Type B pancreatic cell (in vitro differentiated cells): ENCODE measurements around the gene CSAD. TPM values are rescaled to one million over a fixed set of nuclear protein-coding genes. Genes with fewer than 3 reads are reported as not detected.

Experiments
- DNase-seq: peaks from one replicate; pipeline ENCODE4 v3.0.0; 2021; ENCODE audit warnings: mixed read lengths; ENCODE audit not compliant: unreplicated experiment; ENCODE audit errors: extremely low spot score
- H3K27ac Mint-ChIP-seq: 2 replicates; pipeline ENCODE4 v1.8.0; 2021; ENCODE audit warnings: mild to moderate bottlenecking, mixed read lengths
- H3K27me3 Mint-ChIP-seq: 2 replicates; pipeline ENCODE4 v1.8.0; 2021; ENCODE audit warnings: mixed read lengths
- H3K36me3 Mint-ChIP-seq: 2 replicates; pipeline ENCODE4 v1.8.0; 2021; ENCODE audit warnings: mixed read lengths
- H3K4me1 Mint-ChIP-seq: one replicate; pipeline ENCODE4 v1.8.0; 2021; ENCODE audit warnings: mixed read lengths; ENCODE audit not compliant: unreplicated experiment
- H3K4me3 Mint-ChIP-seq: 2 replicates; pipeline ENCODE4 v1.8.0; 2021; ENCODE audit warnings: mild to moderate bottlenecking, mixed read lengths
- H3K9me3 Mint-ChIP-seq: 2 replicates; pipeline ENCODE4 v1.8.0; 2021; ENCODE audit warnings: mixed read lengths
- total RNA-seq: library from RNA; stranded (reverse); gene quantifications from 2 replicates; pipeline ENCODE4 v1.2.1, GENCODE V29; 2021; ENCODE audit warnings: low replicate concordance
- TF ChIP-seq, protein P1 (sequence below): fragments of 200-600 bp; sonication (generic); conservative IDR thresholded peaks from 2 replicates; pipeline ENCODE4 v1.5.0; 2021; ENCODE audit warnings: antibody characterized with exemption, mild to moderate bottlenecking

CSAD gene
- total RNA-seq, 1 donor from 2014 or later: 49.3 TPM

DNA sequence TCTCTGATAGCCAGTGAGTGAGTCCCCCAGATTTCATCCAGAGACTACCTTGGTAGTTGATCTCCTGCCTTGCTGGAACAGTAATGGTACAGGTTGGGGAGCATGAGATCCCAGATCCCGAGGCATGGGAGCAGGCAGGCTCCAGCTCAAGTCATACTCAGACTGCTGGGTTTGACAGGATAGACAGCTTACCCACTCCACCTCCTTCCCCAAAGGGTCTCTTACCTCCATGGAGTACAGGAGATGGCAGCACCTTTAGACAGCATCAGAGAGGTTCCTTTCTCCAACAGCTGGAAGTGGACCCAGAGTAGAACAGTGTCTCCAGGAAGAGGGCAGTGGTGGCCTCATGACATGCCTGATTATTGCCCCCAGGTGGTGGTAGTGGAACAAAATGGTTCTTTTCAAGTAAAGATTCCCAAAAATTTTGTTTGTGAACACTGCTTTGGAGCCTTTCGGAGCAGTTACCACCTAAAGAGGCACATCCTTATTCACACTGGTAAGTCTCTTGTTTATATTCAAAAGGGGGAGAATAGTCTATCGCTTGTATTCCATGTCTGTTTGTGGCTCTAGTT, 4.9 kb upstream of the CSAD start:
- H3K27ac Mint-ChIP-seq: no peak overlapping the region

GRCh38 chr12:53184828-53185227, 4.1 kb upstream of the CSAD start:
- peaks cover 53% of the 10 kb centered on the region for H3K36me3 Mint-ChIP-seq

More for the DNA sequence above, 4.9 kb upstream of the CSAD start:
- peaks cover 31% of the 10 kb centered on the region for H3K4me1 Mint-ChIP-seq
- no peaks in the 10 kb centered on the region for H3K9me3 Mint-ChIP-seq
- H3K27me3 Mint-ChIP-seq: no peaks in the 10 kb centered on the region
- H3K36me3 Mint-ChIP-seq: peaks cover 53% of the 10 kb centered on the region
- TF ChIP-seq, protein P1, sequence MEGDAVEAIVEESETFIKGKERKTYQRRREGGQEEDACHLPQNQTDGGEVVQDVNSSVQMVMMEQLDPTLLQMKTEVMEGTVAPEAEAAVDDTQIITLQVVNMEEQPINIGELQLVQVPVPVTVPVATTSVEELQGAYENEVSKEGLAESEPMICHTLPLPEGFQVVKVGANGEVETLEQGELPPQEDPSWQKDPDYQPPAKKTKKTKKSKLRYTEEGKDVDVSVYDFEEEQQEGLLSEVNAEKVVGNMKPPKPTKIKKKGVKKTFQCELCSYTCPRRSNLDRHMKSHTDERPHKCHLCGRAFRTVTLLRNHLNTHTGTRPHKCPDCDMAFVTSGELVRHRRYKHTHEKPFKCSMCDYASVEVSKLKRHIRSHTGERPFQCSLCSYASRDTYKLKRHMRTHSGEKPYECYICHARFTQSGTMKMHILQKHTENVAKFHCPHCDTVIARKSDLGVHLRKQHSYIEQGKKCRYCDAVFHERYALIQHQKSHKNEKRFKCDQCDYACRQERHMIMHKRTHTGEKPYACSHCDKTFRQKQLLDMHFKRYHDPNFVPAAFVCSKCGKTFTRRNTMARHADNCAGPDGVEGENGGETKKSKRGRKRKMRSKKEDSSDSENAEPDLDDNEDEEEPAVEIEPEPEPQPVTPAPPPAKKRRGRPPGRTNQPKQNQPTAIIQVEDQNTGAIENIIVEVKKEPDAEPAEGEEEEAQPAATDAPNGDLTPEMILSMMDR: no peak
- no peak for DNase-seq
- H3K4me3 Mint-ChIP-seq: no peak overlapping the region

DNA sequence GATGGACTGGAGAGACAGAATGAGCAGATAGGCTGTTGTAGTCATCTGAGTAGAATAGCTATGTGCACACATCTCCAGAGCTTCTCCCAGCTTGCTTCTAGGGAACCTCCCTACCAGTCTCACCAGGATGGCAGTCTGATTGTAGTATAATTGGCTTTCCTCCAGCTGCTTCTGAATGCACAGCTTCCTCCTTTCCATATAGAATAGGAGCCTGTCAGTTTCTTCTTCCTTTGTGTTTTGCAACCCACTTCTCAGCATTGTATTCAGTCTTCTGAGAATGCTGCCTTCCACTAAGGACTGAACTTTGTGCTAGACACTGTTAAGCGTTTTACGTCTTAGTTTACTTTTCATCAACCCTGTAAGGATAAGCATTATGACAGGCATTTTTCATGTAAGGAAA, 2.2 kb upstream of the CSAD start:
- TF ChIP-seq, protein P1: no peak
- no peaks in the 10 kb centered on the region for H3K9me3 Mint-ChIP-seq
- peaks cover 54% of the 10 kb centered on the region for H3K36me3 Mint-ChIP-seq
- DNase-seq: no peak
- H3K27me3 Mint-ChIP-seq: no peaks in the 10 kb centered on the region
- peak overlapping the region; percentile 25 for H3K27ac Mint-ChIP-seq
- H3K4me3 Mint-ChIP-seq: peak overlapping the region; percentile 94
- H3K4me1 Mint-ChIP-seq: peaks cover 43% of the 10 kb centered on the region

More at GRCh38 chr12:53184828-53185227, 4.1 kb upstream of the CSAD start:
- Mint-ChIP-seq H3K27ac (no peak overlapping the region), H3K9me3 (no peaks in the 10 kb centered on the region), H3K4me1 (peaks cover 34% of the 10 kb centered on the region), H3K27me3 (no peaks in the 10 kb centered on the region), H3K4me3 (no peak overlapping the region)
- DNase-seq: no peak
- TF ChIP-seq, protein P1: no peak

- Mint-ChIP-seq H3K9me3 (no peaks in the 10 kb centered on the region), H3K27ac (peak overlapping the region; percentile 84), H3K4me1 (peaks cover 43% of the 10 kb centered on the region), H3K4me3 (peak overlapping the region; percentile 94), H3K27me3 (no peaks in the 10 kb centered on the region), H3K36me3 (peaks cover 44% of the 10 kb centered on the region)
- TF ChIP-seq, protein P1: no peak
- no peak for DNase-seq
Observed at GRCh38 chr12:53181935-53182334, 1.2 kb upstream of the CSAD start.

GRCh38 chr12:53180931-53181645, 363 bp upstream of the CSAD start:
- Mint-ChIP-seq H3K4me1 (peaks cover 43% of the 10 kb centered on the region), H3K9me3 (no peaks in the 10 kb centered on the region), H3K4me3 (peak overlapping the region; percentile 94), H3K27ac (peak overlapping the region; percentile 84), H3K36me3 (peaks cover 36% of the 10 kb centered on the region), H3K27me3 (no peaks in the 10 kb centered on the region)
- DNase-seq: peak; percentile 89
- TF ChIP-seq, protein P1: no peak
